NB4 (cell line): ENCODE data around the gene TRERF1.

ENCODE experiments used
- POLR2A ChIP-seq: IDR thresholded peaks from 2 replicates; pipeline ENCODE4 v1.6.1; 2011; ENCODE audit warnings: mild to moderate bottlenecking; ENCODE audit not compliant: insufficient read length; ENCODE audit errors: extremely low read depth
- TF ChIP-seq, protein P1 (sequence below): IDR thresholded peaks from one replicate; pipeline ENCODE4 v1.5.1; 2012; ENCODE audit warnings: low read depth, low read length

- TF ChIP-seq, protein P1, sequence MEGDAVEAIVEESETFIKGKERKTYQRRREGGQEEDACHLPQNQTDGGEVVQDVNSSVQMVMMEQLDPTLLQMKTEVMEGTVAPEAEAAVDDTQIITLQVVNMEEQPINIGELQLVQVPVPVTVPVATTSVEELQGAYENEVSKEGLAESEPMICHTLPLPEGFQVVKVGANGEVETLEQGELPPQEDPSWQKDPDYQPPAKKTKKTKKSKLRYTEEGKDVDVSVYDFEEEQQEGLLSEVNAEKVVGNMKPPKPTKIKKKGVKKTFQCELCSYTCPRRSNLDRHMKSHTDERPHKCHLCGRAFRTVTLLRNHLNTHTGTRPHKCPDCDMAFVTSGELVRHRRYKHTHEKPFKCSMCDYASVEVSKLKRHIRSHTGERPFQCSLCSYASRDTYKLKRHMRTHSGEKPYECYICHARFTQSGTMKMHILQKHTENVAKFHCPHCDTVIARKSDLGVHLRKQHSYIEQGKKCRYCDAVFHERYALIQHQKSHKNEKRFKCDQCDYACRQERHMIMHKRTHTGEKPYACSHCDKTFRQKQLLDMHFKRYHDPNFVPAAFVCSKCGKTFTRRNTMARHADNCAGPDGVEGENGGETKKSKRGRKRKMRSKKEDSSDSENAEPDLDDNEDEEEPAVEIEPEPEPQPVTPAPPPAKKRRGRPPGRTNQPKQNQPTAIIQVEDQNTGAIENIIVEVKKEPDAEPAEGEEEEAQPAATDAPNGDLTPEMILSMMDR: no peak
- no peak for TF ChIP-seq POLR2A
These were observed 62.0 kb downstream of the TRERF1 start for GRCh38 chr6:42389736-42390135.
